CD14-positive monocyte (primary cell): ENCODE results near the gene PLXNC1. TPM values are rescaled to one million over a fixed set of nuclear protein-coding genes. Genes with fewer than 3 reads are reported as not detected.
A peak's percentile ranks its signal among the peaks of the same experiment; 100 is the strongest.

ENCODE experiments used
- DNase-seq, 3 donors: peaks; one replicate each; pipeline ENCODE4 v3.0.0-alpha.2; 2011 to 2022
- H2AFZ ChIP-seq: 2 replicates; pipeline ENCODE4 v1.6.0; 2012; ENCODE audit warnings: mild to moderate bottlenecking, low read depth, low read length, inconsistent platforms; ENCODE audit not compliant: insufficient read depth, poor library complexity, severe bottlenecking
- H3K27ac ChIP-seq, 2 donors: 1 replicate in 1 of 2; 2 replicates in 1 of 2; pipeline ENCODE4 v1.5.1; 2012 to 2013; ENCODE audit warnings: low read length in 2 of 2, control low read depth in 1 of 2, inconsistent platforms in 1 of 2, low read depth in 1 of 2, mild to moderate bottlenecking in 1 of 2
- H3K27me3 ChIP-seq, 2 donors: one replicate each; pipeline versions ENCODE4 v1.6.0 to v1.6.1; 2011 to 2013; ENCODE audit warnings: low read length in 2 of 2; ENCODE audit not compliant: control insufficient read depth in 2 of 2, insufficient read depth in 2 of 2
- H3K36me3 ChIP-seq, 2 donors: replicated peaks in 1 of 2; 1 replicate in 1 of 2; 2 replicates in 1 of 2; pipeline versions ENCODE4 v1.5.1 to v1.6.1; 2012 to 2013; ENCODE audit warnings: low read length in 2 of 2, control low read depth in 1 of 2, inconsistent platforms in 1 of 2, mild to moderate bottlenecking in 1 of 2; ENCODE audit not compliant: insufficient read depth in 2 of 2, control insufficient read depth in 1 of 2
- H3K4me1 ChIP-seq, 2 donors: 1 replicate in 1 of 2; 2 replicates in 1 of 2; pipeline versions ENCODE4 v1.5.1 to v1.6.1; 2012 to 2013; ENCODE audit warnings: low read length in 2 of 2, control low read depth in 1 of 2, inconsistent platforms in 1 of 2, mild to moderate bottlenecking in 1 of 2, moderate library complexity in 1 of 2; ENCODE audit not compliant: insufficient read depth in 2 of 2, control insufficient read depth in 1 of 2
- H3K4me2 ChIP-seq: replicated peaks from 2 replicates; pipeline ENCODE3; 2012; ENCODE audit warnings: low read length, moderate library complexity, mild to moderate bottlenecking; ENCODE audit not compliant: poor library complexity, severe bottlenecking; ENCODE audit errors: extremely low read depth
- H3K4me3 ChIP-seq, 3 experiments: fragments of 200-600 bp in 1 of 3; sonication (generic) in 1 of 3; replicated peaks in 1 of 3; 1 replicate in 2 of 3; 2 replicates in 1 of 3; pipeline ENCODE4 v1.5.1; 2011 to 2013; ENCODE audit warnings: low read length in 3 of 3, mild to moderate bottlenecking in 3 of 3, control low read depth in 2 of 3, low read depth in 2 of 3, inconsistent platforms in 1 of 3, moderate library complexity in 1 of 3
- H3K79me2 ChIP-seq: 2 replicates; pipeline ENCODE4 v1.6.0; 2012; ENCODE audit warnings: mild to moderate bottlenecking, control low read depth, inconsistent platforms, low read length, moderate library complexity; ENCODE audit not compliant: insufficient read depth
- H3K9ac ChIP-seq: 2 replicates; pipeline ENCODE4 v1.6.0; 2017; ENCODE audit warnings: low read length, mild to moderate bottlenecking; ENCODE audit not compliant: insufficient read depth, poor library complexity, severe bottlenecking
- H3K9me3 ChIP-seq, 2 donors: replicated peaks in 1 of 2; 1 replicate in 1 of 2; 2 replicates in 1 of 2; pipeline versions ENCODE4 v1.5.1 to v1.6.1; 2012 to 2013; ENCODE audit warnings: low read length in 2 of 2, control low read depth in 1 of 2; ENCODE audit not compliant: control insufficient read depth in 1 of 2, insufficient read depth in 1 of 2
- H4K20me1 ChIP-seq: 2 replicates; pipeline ENCODE4 v1.6.0; 2012; ENCODE audit warnings: mild to moderate bottlenecking, low read length, control low read depth, moderate library complexity; ENCODE audit not compliant: insufficient read depth
- H3K27ac Mint-ChIP-seq, 7 donors: one replicate each; pipeline ENCODE4 v1.8.0; 2020; ENCODE audit warnings: mild to moderate bottlenecking in 7 of 7, mixed read lengths in 7 of 7, moderate library complexity in 6 of 7, inconsistent platforms in 2 of 7
- H3K27me3 Mint-ChIP-seq, 3 donors: one replicate each; pipeline ENCODE4 v1.8.0; 2021 to 2022; ENCODE audit warnings: low read depth in 3 of 3, mild to moderate bottlenecking in 3 of 3, mixed read lengths in 3 of 3, moderate library complexity in 3 of 3, inconsistent platforms in 1 of 3
- H3K36me3 Mint-ChIP-seq, 2 donors: one replicate each; pipeline ENCODE4 v1.8.0; 2020; ENCODE audit warnings: mixed read lengths in 2 of 2, inconsistent platforms in 1 of 2, mild to moderate bottlenecking in 1 of 2
- H3K4me1 Mint-ChIP-seq: one replicate; pipeline ENCODE4 v1.8.0; 2020; ENCODE audit warnings: mild to moderate bottlenecking, mixed read lengths
- H3K4me3 Mint-ChIP-seq, 2 donors: one replicate each; pipeline ENCODE4 v1.8.0; 2020; ENCODE audit warnings: mild to moderate bottlenecking in 2 of 2, mixed read lengths in 2 of 2, moderate library complexity in 1 of 2
- H3K9me3 Mint-ChIP-seq, 7 donors: one replicate each; pipeline ENCODE4 v1.8.0; 2020 to 2022; ENCODE audit warnings: mixed read lengths in 7 of 7, mild to moderate bottlenecking in 6 of 7, moderate library complexity in 6 of 7, inconsistent platforms in 2 of 7
- CTCF ChIP-seq: fragments of 200-600 bp; IDR thresholded peaks from one replicate; pipeline ENCODE4 v1.8.0; 2022; ENCODE audit warnings: antibody characterized with exemption, mild to moderate bottlenecking
- WGBS: methylation state at CpG from one replicate; pipeline ENCODE4 v1.1.5; 2013; ENCODE audit warnings: missing lambda C conversion rate; ENCODE audit not compliant: insufficient coverage; 5-methylcytosine and 5-hydroxymethylcytosine counted together
- intact Hi-C, 2 donors: fragments of 100-400 bp; cut with micrococcal nuclease; formaldehyde crosslinking; loops; one replicate each; pipeline versions ENCODE4 v1.15.0 to v1.15.1; 2023
- polyA plus RNA-seq, 3 donors: library from polyadenylated mRNA; depleted of rRNA in 1 of 3; unstranded in 2 of 3; stranded (reverse) in 1 of 3; fragments of 300-500 nt in 2 of 3; fragments of >200 nt in 1 of 3; fragmentation: Illumina TruSeq in 2 of 3; gene quantifications; 1 replicate in 2 of 3; 2 replicates in 1 of 3; pipeline ENCODE4 v1.2.3, GENCODE V29; 2012 to 2021

The PLXNC1 gene
- polyA plus RNA-seq, 3 donors, result 14.3 to 35.2 (median 15.4) TPM

DNA sequence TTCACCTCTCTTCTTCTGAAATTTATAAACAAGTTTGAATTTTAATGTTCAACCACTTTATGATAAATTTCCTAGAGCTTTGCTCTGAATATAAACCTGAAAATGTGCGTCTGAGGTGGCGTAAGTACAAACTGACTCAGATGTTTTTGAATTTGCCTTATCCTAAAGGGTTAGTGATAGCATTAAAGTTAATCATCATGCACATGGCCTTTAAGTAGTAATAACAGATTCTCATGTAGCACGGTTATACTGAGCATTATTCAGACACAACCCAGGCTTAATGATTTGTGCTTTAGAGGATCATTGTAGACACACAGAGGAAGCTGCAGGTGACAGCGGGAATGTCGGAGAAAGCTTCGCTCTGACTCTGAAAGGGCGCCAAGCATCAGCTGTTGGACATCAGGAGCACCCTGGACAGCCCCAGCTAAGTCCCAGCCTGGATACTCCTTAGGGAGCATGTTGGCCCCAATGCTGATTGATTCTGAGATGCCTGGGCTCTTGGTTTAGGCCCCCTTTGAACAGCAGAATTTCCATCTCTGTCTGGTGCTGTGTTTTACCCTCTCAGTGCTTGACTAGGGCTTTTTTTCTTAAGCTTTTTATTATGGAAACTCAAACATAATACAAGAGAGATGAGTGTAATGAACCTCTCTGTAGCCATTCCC, 91.1 kb downstream of the PLXNC1 start:
- H3K4me3 Mint-ChIP-seq, result no peak overlapping the region
- Histone ChIP-seq H2AFZ (no peak overlapping the region), H3K9me3 (no peaks in the 10 kb centered on the region), H3K4me3 (peak overlapping the region in 1 of 3 experiments; percentile 10), H3K27me3 (no peaks in the 10 kb centered on the region), H4K20me1 (peaks cover 4% of the 10 kb centered on the region), H3K36me3 (peaks cover 17 to 67% of the 10 kb centered on the region in 2 donors), H3K79me2 (no peaks in the 10 kb centered on the region), H3K4me2 (no peak overlapping the region), H3K9ac (no peak overlapping the region), H3K27ac (peak overlapping the region in 1 of 2 donors; percentile 66), H3K4me1 (peaks cover 43 to 65% of the 10 kb centered on the region in 2 donors)
- intact Hi-C loops, result no loop called here
- peaks cover 0 to 4% (median 0%) of the 10 kb centered on the region in 3 donors for H3K27me3 Mint-ChIP-seq
- H3K4me1 Mint-ChIP-seq, result peaks cover 58% of the 10 kb centered on the region
- no peak for DNase-seq
- TF ChIP-seq CTCF, result no peak
- H3K9me3 Mint-ChIP-seq, result no peaks in the 10 kb centered on the region
- H3K36me3 Mint-ChIP-seq, result peaks cover 69 to 81% of the 10 kb centered on the region in 2 donors
- peak overlapping the region in 4 of 7 donors; percentile 44 to 92 (median 87) for H3K27ac Mint-ChIP-seq
- WGBS, result 100% methylated on average over 7 of the region's 7 CpGs

- Mint-ChIP-seq H3K9me3 (no peaks in the 10 kb centered on the region), H3K4me3 (no peak overlapping the region), H3K27me3 (peaks cover 0 to 4% (median 0%) of the 10 kb centered on the region in 3 donors), H3K27ac (peak overlapping the region; percentile 44 to 92 (median 85)), H3K4me1 (peaks cover 60% of the 10 kb centered on the region), H3K36me3 (peaks cover 67 to 78% of the 10 kb centered on the region in 2 donors)
- H3K27me3 ChIP-seq, result no peaks in the 10 kb centered on the region
- WGBS, result no CpG with 5 or more reads among the region's 1 CpG
- peaks cover 46 to 65% of the 10 kb centered on the region in 2 donors for H3K4me1 ChIP-seq
- no peak overlapping the region for H2AFZ ChIP-seq
- H3K4me3 ChIP-seq, result peak overlapping the region in 1 of 3 experiments; percentile 10
- TF ChIP-seq CTCF, result no peak
- DNase-seq, result peak; percentile 75 to 83 (median 78)
- intact Hi-C loops, result loop anchor here in 1 of 2 donors (2.0 kb wide), 1 partner anchor 27 kb away; no protein-coding TSS in a partner anchor
- H3K9ac ChIP-seq, result no peak overlapping the region
- no peak overlapping the region for H3K4me2 ChIP-seq
- peak overlapping the region in 1 of 2 donors; percentile 66 for H3K27ac ChIP-seq
- peaks cover 17 to 60% of the 10 kb centered on the region in 2 donors for H3K36me3 ChIP-seq
- no peaks in the 10 kb centered on the region for H3K79me2 ChIP-seq
- H4K20me1 ChIP-seq, result peaks cover 4% of the 10 kb centered on the region
- no peaks in the 10 kb centered on the region for H3K9me3 ChIP-seq
Measured at GRCh38 chr12:94240171-94240570, 91.8 kb downstream of the PLXNC1 start.
